Karpas-422 (cell line): ENCODE data around the gene ATE1. TPM values are rescaled to one million over a fixed set of nuclear protein-coding genes. Genes with fewer than 3 reads are reported as not detected.

Experiments
- DNase-seq: peaks from one replicate; pipeline ENCODE4 v3.0.0-alpha.2; 2015
- H2AFZ ChIP-seq: fragments of 200-600 bp; sonication (generic); 2 replicates; pipeline ENCODE4 v1.6.1; 2014; ENCODE audit warnings: antibody characterized with exemption, low read length, mixed read lengths
- H3K27ac ChIP-seq: fragments of 200-600 bp; sonication (generic); 2 replicates; pipeline ENCODE4 v1.5.1; 2014; ENCODE audit warnings: mild to moderate bottlenecking, low read length, moderate library complexity
- H3K27me3 ChIP-seq: fragments of 200-600 bp; sonication (generic); 2 replicates; pipeline ENCODE4 v1.6.1; 2014; ENCODE audit warnings: low read length, mixed read lengths
- H3K36me3 ChIP-seq: fragments of 200-600 bp; sonication (generic); 2 replicates; pipeline ENCODE4 v1.6.1; 2014; ENCODE audit warnings: low read length, mixed read lengths; ENCODE audit not compliant: insufficient read depth
- H3K4me1 ChIP-seq: fragments of 200-600 bp; sonication (generic); 2 replicates; pipeline ENCODE4 v1.6.1; 2014; ENCODE audit warnings: mild to moderate bottlenecking, low read length, mixed read lengths
- H3K4me2 ChIP-seq: fragments of 200-600 bp; sonication (generic); 2 replicates; pipeline ENCODE4 v1.6.1; 2014; ENCODE audit warnings: low read length, low read depth, mild to moderate bottlenecking; ENCODE audit not compliant: poor library complexity, severe bottlenecking
- H3K4me3 ChIP-seq: fragments of 200-600 bp; sonication (generic); 2 replicates; pipeline ENCODE4 v1.5.1; 2014; ENCODE audit warnings: mild to moderate bottlenecking, antibody characterized with exemption, low read length, mixed read lengths
- H3K79me2 ChIP-seq: fragments of 200-600 bp; sonication (generic); 2 replicates; pipeline ENCODE4 v1.6.1; 2014; ENCODE audit warnings: mild to moderate bottlenecking, low read length, mixed read lengths
- H3K9ac ChIP-seq: fragments of 200-600 bp; sonication (generic); 2 replicates; pipeline ENCODE4 v1.6.0; 2014; ENCODE audit warnings: low read length
- H3K9me2 ChIP-seq: fragments of 200-600 bp; sonication (generic), shearing (Covaris generic); replicated peaks from 2 replicates; pipeline ENCODE4 v1.6.0; 2014; ENCODE audit warnings: mild to moderate bottlenecking, low read length, moderate library complexity; ENCODE audit not compliant: insufficient read depth
- H3K9me3 ChIP-seq: fragments of 300-700, 200-600 bp; sonication (generic); 2 replicates; pipeline ENCODE4 v1.6.1; 2014; ENCODE audit warnings: low read length, mixed read lengths
- H4K20me1 ChIP-seq: fragments of 200-600 bp; sonication (generic); 2 replicates; pipeline ENCODE4 v1.6.1; 2014; ENCODE audit warnings: mild to moderate bottlenecking, antibody characterized with exemption, low read length, low read depth; ENCODE audit not compliant: insufficient read depth
- small RNA-seq: library from RNA; depleted of rRNA; stranded (forward); fragments of <200 nt; gene quantifications from one replicate; pipeline ENCODE3, GENCODE V24; 2014
- total RNA-seq: library from RNA; depleted of rRNA; stranded (reverse); fragments of >200 nt; shearing (Covaris generic); gene quantifications from 2 replicates; pipeline ENCODE4 v1.2.3, GENCODE V29; 2014; ENCODE audit warnings: low replicate concordance; rRNA removed

Gene ATE1
- total RNA-seq, 1 experiment from 2014 or later, result 72.6 TPM

GRCh38 chr10:121695731-121696464 is 231.9 kb downstream of the ATE1 start:
- Histone ChIP-seq H3K4me1 (no peaks in the 10 kb centered on the region), H3K9me2 (no peaks in the 10 kb centered on the region), H3K4me3 (no peak overlapping the region), H3K79me2 (no peaks in the 10 kb centered on the region), H3K27me3 (no peaks in the 10 kb centered on the region), H3K4me2 (no peak overlapping the region), H3K9me3 (no peaks in the 10 kb centered on the region), H4K20me1 (no peaks in the 10 kb centered on the region), H3K9ac (no peak overlapping the region), H2AFZ (no peak overlapping the region), H3K27ac (no peak overlapping the region), H3K36me3 (no peaks in the 10 kb centered on the region)
- no peak for DNase-seq

- no peak overlapping the region for H2AFZ ChIP-seq
- no peak overlapping the region for H3K4me2 ChIP-seq
- no peak overlapping the region for H3K9ac ChIP-seq
Observed at GRCh38 chr10:121694966-121695643, 232.7 kb downstream of the ATE1 start.

DNA sequence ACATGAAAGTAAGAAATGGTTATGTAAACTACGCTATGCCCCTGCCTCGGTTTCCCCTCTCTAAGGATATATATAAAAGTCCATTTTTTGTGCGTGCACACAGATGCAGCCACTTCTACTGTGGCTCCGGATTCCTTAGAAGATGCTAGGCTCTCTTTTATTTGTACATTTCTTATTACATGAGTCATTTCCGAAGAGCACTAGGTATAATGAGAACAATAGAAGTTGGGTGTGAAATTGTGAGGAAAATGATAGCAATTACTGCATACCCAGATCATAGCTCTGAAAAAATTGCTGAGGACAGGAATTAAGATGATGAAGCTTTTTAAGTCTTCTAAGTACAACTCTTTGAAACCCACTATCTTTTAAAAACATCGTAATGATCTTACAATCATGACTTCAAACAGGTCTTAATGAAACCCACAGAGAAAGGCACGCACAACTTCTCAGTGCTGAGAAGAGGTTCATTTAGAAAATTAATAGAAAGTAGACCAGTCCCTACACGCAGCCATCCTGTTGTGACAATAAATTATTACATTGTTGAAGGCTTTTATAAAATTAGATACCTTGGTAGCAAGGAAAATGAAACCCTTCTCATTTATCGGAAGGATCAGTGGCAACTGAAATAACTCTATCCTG is 233.4 kb downstream of the ATE1 start:
- no peaks in the 10 kb centered on the region for H3K36me3 ChIP-seq
- no peaks in the 10 kb centered on the region for H3K27me3 ChIP-seq
- no peak overlapping the region for H3K27ac ChIP-seq
- H3K4me2 ChIP-seq, result no peak overlapping the region
- no peak overlapping the region for H3K4me3 ChIP-seq
- H3K4me1 ChIP-seq, result no peaks in the 10 kb centered on the region
- no peak for DNase-seq
- no peaks in the 10 kb centered on the region for H3K79me2 ChIP-seq
- H3K9me2 ChIP-seq, result no peaks in the 10 kb centered on the region
- no peak overlapping the region for H3K9ac ChIP-seq
- H2AFZ ChIP-seq, result no peak overlapping the region
- H3K9me3 ChIP-seq, result no peaks in the 10 kb centered on the region
- H4K20me1 ChIP-seq, result no peaks in the 10 kb centered on the region

More at GRCh38 chr10:121694966-121695643, 232.7 kb downstream of the ATE1 start:
- Histone ChIP-seq H3K27me3 (no peaks in the 10 kb centered on the region), H3K9me2 (no peaks in the 10 kb centered on the region), H3K4me1 (no peaks in the 10 kb centered on the region), H3K27ac (no peak overlapping the region), H3K79me2 (no peaks in the 10 kb centered on the region), H3K4me3 (no peak overlapping the region), H3K9me3 (no peaks in the 10 kb centered on the region), H3K36me3 (no peaks in the 10 kb centered on the region), H4K20me1 (no peaks in the 10 kb centered on the region)
- DNase-seq, result no peak

- no peak overlapping the region for H3K4me3 ChIP-seq
- no peaks in the 10 kb centered on the region for H3K4me1 ChIP-seq
- H2AFZ ChIP-seq, result no peak overlapping the region
- H4K20me1 ChIP-seq, result no peaks in the 10 kb centered on the region
- DNase-seq, result no peak
- no peaks in the 10 kb centered on the region for H3K79me2 ChIP-seq
- H3K9ac ChIP-seq, result no peak overlapping the region
- H3K27ac ChIP-seq, result no peak overlapping the region
- no peaks in the 10 kb centered on the region for H3K9me2 ChIP-seq
- H3K36me3 ChIP-seq, result no peaks in the 10 kb centered on the region
- no peaks in the 10 kb centered on the region for H3K9me3 ChIP-seq
- no peaks in the 10 kb centered on the region for H3K27me3 ChIP-seq
- no peak overlapping the region for H3K4me2 ChIP-seq
Observed at GRCh38 chr10:121692626-121693025, 235.2 kb downstream of the ATE1 start.

GRCh38 chr10:121690970-121691369 is 236.9 kb downstream of the ATE1 start:
- Histone ChIP-seq H3K79me2 (no peaks in the 10 kb centered on the region), H2AFZ (no peak overlapping the region), H3K4me1 (no peaks in the 10 kb centered on the region), H4K20me1 (no peaks in the 10 kb centered on the region), H3K27me3 (no peaks in the 10 kb centered on the region), H3K4me3 (no peak overlapping the region), H3K9me3 (no peaks in the 10 kb centered on the region), H3K36me3 (no peaks in the 10 kb centered on the region), H3K9me2 (no peaks in the 10 kb centered on the region), H3K9ac (no peak overlapping the region), H3K4me2 (no peak overlapping the region), H3K27ac (no peak overlapping the region)
- DNase-seq, result no peak

Small RNAs within 50 kb of the gene (small RNA-seq; reads per million reads assigned to genes)
- gene RF00019 (not detected), gene RF02219 (not detected)

Other genes starting within 250 kb of the ATE1 start
- 105 and 108 TPM in 2 replicates for gene NSMCE4A, start 47.2 kb upstream of the ATE1 start, total RNA-seq
- not detected in 2 replicates for gene TACC2, start 61.1 kb upstream of the ATE1 start, total RNA-seq